Neural cell (in vitro differentiated cells): ENCODE data around the gene ST3GAL3. TPM values are rescaled to one million over a fixed set of nuclear protein-coding genes. Genes with fewer than 3 reads are reported as not detected.

Source experiments
- H2AFZ ChIP-seq: fragments of 200-600, 300-800 bp; sonication (generic), shearing (Covaris generic); 2 replicates; pipeline ENCODE4 v1.6.0; 2014; ENCODE audit warnings: low read depth, mild to moderate bottlenecking, antibody characterized with exemption, low read length, moderate library complexity
- H3F3A ChIP-seq: fragments of 200-600 bp; shearing (Covaris generic); 2 replicates; pipeline ENCODE4 v1.6.1; 2016; ENCODE audit warnings: mild to moderate bottlenecking, moderate library complexity, mixed read lengths, antibody characterized with exemption, low read length; ENCODE audit not compliant: insufficient read depth, poor library complexity, severe bottlenecking
- H3K27ac ChIP-seq: fragments of 200-600, 300-800 bp; sonication (generic), shearing (Covaris generic); 2 replicates; pipeline ENCODE4 v1.5.1; 2014; ENCODE audit warnings: mild to moderate bottlenecking, low read length, moderate library complexity
- H3K27me3 ChIP-seq: fragments of 300-800, 200-600 bp; sonication (generic), shearing (Covaris generic); 2 replicates; pipeline ENCODE4 v1.6.0; 2014; ENCODE audit warnings: mild to moderate bottlenecking, low read depth, low read length, moderate library complexity; ENCODE audit not compliant: insufficient read depth
- H3K36me3 ChIP-seq: fragments of 300-800, 200-600 bp; sonication (generic), shearing (Covaris generic); 2 replicates; pipeline ENCODE4 v1.5.1; 2014; ENCODE audit warnings: mild to moderate bottlenecking, antibody characterized with exemption, low read length, moderate library complexity; ENCODE audit not compliant: insufficient read depth
- H3K4me2 ChIP-seq: fragments of 300-800, 200-600 bp; sonication (generic), shearing (Covaris generic); 2 replicates; pipeline ENCODE4 v1.6.0; 2014; ENCODE audit warnings: mild to moderate bottlenecking, low read length
- H3K4me3 ChIP-seq: fragments of 300-800, 200-600 bp; sonication (generic), shearing (Covaris generic); 2 replicates; pipeline ENCODE4 v1.5.1; 2014; ENCODE audit warnings: mild to moderate bottlenecking, low read length, moderate library complexity
- H3K79me2 ChIP-seq: fragments of 200-600 bp; shearing (Covaris generic); replicated peaks from 2 replicates; pipeline ENCODE4 v1.6.0; 2014; ENCODE audit warnings: mild to moderate bottlenecking, low read length, moderate library complexity; ENCODE audit not compliant: insufficient read depth
- H3K9ac ChIP-seq: fragments of 300-800, 200-600 bp; sonication (generic), shearing (Covaris generic); 2 replicates; pipeline ENCODE4 v1.6.1; 2016; ENCODE audit warnings: mild to moderate bottlenecking, low read length, mixed read lengths
- H3K9me2 ChIP-seq: fragments of 200-600 bp; shearing (Covaris generic); 2 replicates; pipeline ENCODE4 v1.6.1; 2016; ENCODE audit warnings: mild to moderate bottlenecking, low read length, mixed read lengths; ENCODE audit not compliant: insufficient read depth
- H3K9me3 ChIP-seq: fragments of 200-600, 300-800 bp; sonication (generic), shearing (Covaris generic); 2 replicates; pipeline ENCODE4 v1.6.1; 2016; ENCODE audit warnings: mild to moderate bottlenecking, mixed run types, low read length, moderate library complexity, mixed read lengths
- H4K20me1 ChIP-seq: fragments of 200-600 bp; shearing (Covaris generic); 2 replicates; pipeline ENCODE4 v1.6.1; 2016; ENCODE audit warnings: mild to moderate bottlenecking, mixed run types; ENCODE audit not compliant: insufficient read depth
- CTCF ChIP-seq: fragments of 450-650 bp; IDR thresholded peaks from 2 replicates; pipeline ENCODE4 v1.5.1; 2014; ENCODE audit warnings: antibody characterized with exemption, mild to moderate bottlenecking, moderate library complexity; ENCODE audit not compliant: poor library complexity, severe bottlenecking
- EP300 ChIP-seq: fragments of 450-650 bp; conservative IDR thresholded peaks from 2 replicates; pipeline ENCODE4 v1.6.1; 2014; ENCODE audit warnings: antibody characterized with exemption, mild to moderate bottlenecking, moderate library complexity; ENCODE audit not compliant: poor library complexity, severe bottlenecking
- EZH2 ChIP-seq: fragments of 200-600, 300-800 bp; shearing (Covaris generic), sonication (generic); IDR thresholded peaks from 2 replicates; pipeline ENCODE4 v1.6.1; 2014; ENCODE audit warnings: antibody characterized with exemption, low read length, borderline replicate concordance, mild to moderate bottlenecking; ENCODE audit not compliant: insufficient read depth, poor library complexity, severe bottlenecking
- MXI1 ChIP-seq: fragments of 450-650 bp; conservative IDR thresholded peaks from 2 replicates; pipeline ENCODE4 v1.6.1; 2014; ENCODE audit warnings: antibody characterized with exemption, mild to moderate bottlenecking; ENCODE audit not compliant: poor library complexity, severe bottlenecking
- POLR2AphosphoS5 ChIP-seq: IDR thresholded peaks from 2 replicates; pipeline ENCODE4 v1.6.1; 2012
- RAD21 ChIP-seq: fragments of 450-650 bp; conservative IDR thresholded peaks from 2 replicates; pipeline ENCODE4 v1.6.1; 2014; ENCODE audit warnings: antibody characterized with exemption, mild to moderate bottlenecking, moderate library complexity
- REST ChIP-seq: IDR thresholded peaks from 2 replicates; pipeline ENCODE4 v1.6.1; 2012; ENCODE audit warnings: borderline replicate concordance
- SMC3 ChIP-seq: fragments of 450-650 bp; conservative IDR thresholded peaks from 2 replicates; pipeline ENCODE4 v1.6.1; 2014; ENCODE audit warnings: antibody characterized with exemption, mild to moderate bottlenecking, moderate library complexity; ENCODE audit not compliant: poor library complexity
- TAF1 ChIP-seq: IDR thresholded peaks from 2 replicates; pipeline ENCODE4 v1.6.1; 2012; ENCODE audit warnings: low read depth
- polyA plus RNA-seq: library from polyadenylated mRNA; depleted of rRNA; stranded (reverse); fragments of >200 nt; gene quantifications from 2 replicates; pipeline ENCODE4 v1.2.3, GENCODE V29; 2014

Gene ST3GAL3
- polyA plus RNA-seq, 1 donor from 2014 or later = 36.8 TPM

GRCh38 chr1:43757343-43758053 lies 50.2 kb downstream of the ST3GAL3 start:
- Histone ChIP-seq H3K9me3 (no peaks in the 10 kb centered on the region), H3F3A (no peaks in the 10 kb centered on the region), H3K9ac (no peak overlapping the region), H3K36me3 (no peaks in the 10 kb centered on the region), H3K27me3 (no peaks in the 10 kb centered on the region), H2AFZ (no peak overlapping the region), H4K20me1 (no peaks in the 10 kb centered on the region), H3K27ac (no peak overlapping the region), H3K9me2 (no peaks in the 10 kb centered on the region), H3K4me2 (no peak overlapping the region), H3K79me2 (no peaks in the 10 kb centered on the region), H3K4me3 (no peak overlapping the region)
- no peak for TF ChIP-seq SMC3
- TF ChIP-seq REST = no peak
- no peak for TF ChIP-seq TAF1
- no peak for TF ChIP-seq POLR2AphosphoS5
- no peak for TF ChIP-seq EZH2
- no peak for TF ChIP-seq CTCF
- TF ChIP-seq EP300 = no peak
- no peak for TF ChIP-seq RAD21
- TF ChIP-seq MXI1 = no peak

- Histone ChIP-seq H3K36me3 (no peaks in the 10 kb centered on the region), H3K4me3 (no peak overlapping the region), H3F3A (no peaks in the 10 kb centered on the region), H3K27ac (no peak overlapping the region), H3K9me2 (no peaks in the 10 kb centered on the region), H3K9me3 (no peaks in the 10 kb centered on the region), H3K27me3 (no peaks in the 10 kb centered on the region), H4K20me1 (no peaks in the 10 kb centered on the region), H3K4me2 (no peak overlapping the region), H3K9ac (no peak overlapping the region), H3K79me2 (no peaks in the 10 kb centered on the region), H2AFZ (no peak overlapping the region)
- TF ChIP-seq REST (no peak), EP300 (no peak), CTCF (no peak), EZH2 (no peak), TAF1 (no peak), SMC3 (no peak), RAD21 (no peak), POLR2AphosphoS5 (no peak), MXI1 (no peak)
These were observed 53.5 kb downstream of the ST3GAL3 start for GRCh38 chr1:43760745-43761317.
